GM18909 (cell line): ENCODE results near the gene ADGRG2.
"Not testable (repeated sequence)": the region's sequence is repeated elsewhere in the genome, so short reads cannot be mapped to it uniquely, and the experiment has no call there.

Source experiments
- ATAC-seq: cut with Tn5 transposase; IDR thresholded peaks from one replicate; pipeline ENCODE4 v1.9.1; 2021; ENCODE audit warnings: mild to moderate bottlenecking; ENCODE audit not compliant: unreplicated experiment, poor library complexity

Gene ADGRG2

GRCh38 chrX:19007868-19008267 is 114.4 kb downstream of the ADGRG2 start:
- no peak for ATAC-seq

- no peak for ATAC-seq
These were observed 115.3 kb downstream of the ADGRG2 start for GRCh38 chrX:19007011-19007410.

- no peak for ATAC-seq
These were observed 116.4 kb downstream of the ADGRG2 start for GRCh38 chrX:19005909-19006308.

GRCh38 chrX:19003756-19004155 is 118.5 kb downstream of the ADGRG2 start:
- no peak for ATAC-seq

- ATAC-seq, result no peak
These were observed 123.6 kb downstream of the ADGRG2 start for GRCh38 chrX:18998653-18999052.

- no peak for ATAC-seq
These were observed 124.4 kb downstream of the ADGRG2 start for GRCh38 chrX:18997916-18998315.

GRCh38 chrX:18996536-18996935 is 125.7 kb downstream of the ADGRG2 start:
- no peak for ATAC-seq

GRCh38 chrX:18995221-18995620 is 127.0 kb downstream of the ADGRG2 start:
- no peak for ATAC-seq

GRCh38 chrX:18994713-18995112 is 127.6 kb downstream of the ADGRG2 start:
- no peak for ATAC-seq

- ATAC-seq, result no peak
These were observed 129.4 kb downstream of the ADGRG2 start for GRCh38 chrX:18992829-18993228.

GRCh38 chrX:18985186-18985435 is 137.2 kb downstream of the ADGRG2 start:
- no peak for ATAC-seq

- ATAC-seq, result peak; percentile 90
These were observed 137.7 kb downstream of the ADGRG2 start for GRCh38 chrX:18984381-18985185.

GRCh38 chrX:18983666-18984380 is 138.4 kb downstream of the ADGRG2 start, which contains the start of gene PHKA2:
Gene PHKA2, minus strand, starts transcription at chrX:18984114. Its CDS starts 182 bp downstream, at chrX:18983932.
- ATAC-seq, result peak; percentile 50

- no peak for ATAC-seq
These were observed 141.0 kb downstream of the ADGRG2 start for GRCh38 chrX:18981124-18981807.

- not testable (repeated sequence) for ATAC-seq
These were observed 142.0 kb downstream of the ADGRG2 start for GRCh38 chrX:18980262-18980661.

GRCh38 chrX:18974993-18975392 is 147.3 kb downstream of the ADGRG2 start:
- no peak for ATAC-seq

- ATAC-seq, result no peak
These were observed 148.6 kb downstream of the ADGRG2 start for GRCh38 chrX:18973527-18974192.

GRCh38 chrX:18971506-18971905 is 150.8 kb downstream of the ADGRG2 start:
- ATAC-seq, result no peak

- no peak for ATAC-seq
These were observed 151.8 kb downstream of the ADGRG2 start for GRCh38 chrX:18970465-18970864.

- no peak for ATAC-seq
These were observed 155.6 kb downstream of the ADGRG2 start for GRCh38 chrX:18966624-18967023.

- no peak for ATAC-seq
These were observed 157.4 kb downstream of the ADGRG2 start for GRCh38 chrX:18964901-18965300.
